Muscle of leg (tissue), 11 donors: Measurements from ENCODE around the gene ZNF383. TPM values are rescaled to one million over a fixed set of nuclear protein-coding genes. Genes with fewer than 3 reads are reported as not detected.
"Not testable (repeated sequence)": the region's sequence is repeated elsewhere in the genome, so short reads cannot be mapped to it uniquely, and the experiment has no call there.

ENCODE experiments used
- DNase-seq: peaks from one replicate; pipeline ENCODE4 v3.0.0; 2013
- H3K27ac ChIP-seq: one replicate; pipeline ENCODE4 v1.5.1; 2013; ENCODE audit warnings: mild to moderate bottlenecking, low read length, control low read depth
- H3K27me3 ChIP-seq: one replicate; pipeline ENCODE4 v1.6.1; 2013; ENCODE audit warnings: low read length; ENCODE audit not compliant: control insufficient read depth, insufficient read depth
- H3K36me3 ChIP-seq: one replicate; pipeline ENCODE4 v1.6.1; 2013; ENCODE audit warnings: low read length; ENCODE audit not compliant: control insufficient read depth, insufficient read depth
- H3K4me1 ChIP-seq: one replicate; pipeline ENCODE4 v1.6.1; 2013; ENCODE audit warnings: low read length; ENCODE audit not compliant: control insufficient read depth, insufficient read depth
- H3K4me3 ChIP-seq: one replicate; pipeline ENCODE4 v1.5.1; 2013; ENCODE audit warnings: low read length, control low read depth
- H3K9me3 ChIP-seq: replicated peaks from 2 replicates; pipeline ENCODE4 v1.6.1; 2013; ENCODE audit warnings: low read depth, low read length; ENCODE audit not compliant: control insufficient read depth
- WGBS: methylation state at CpG from one replicate; pipeline ENCODE4 v1.1.5; 2013; ENCODE audit warnings: missing lambda C conversion rate; ENCODE audit not compliant: insufficient coverage; 5-methylcytosine and 5-hydroxymethylcytosine counted together
- polyA plus RNA-seq, 8 donors: library from polyadenylated mRNA; unstranded; fragments of 120-200 nt; gene quantifications; one replicate each; pipeline versions ENCODE4 v1.2.1 to v1.2.3, GENCODE V29; 2013; ENCODE audit warnings: inconsistent platforms in 1 of 8, low replicate concordance in 1 of 8; ENCODE audit not compliant: insufficient read length in 8 of 8, insufficient read depth in 1 of 8
- total RNA-seq: library from RNA; stranded (reverse); fragments of 120-200 nt; gene quantifications from one replicate; pipeline ENCODE4 v1.2.4, GENCODE V29; 2013

ZNF383 gene
- total and polyA plus RNA-seq, 9 donors, result 6.8 to 12.5 (median 8.8) TPM

- H3K9me3 ChIP-seq, H3K27ac ChIP-seq, H3K4me3 ChIP-seq, DNase-seq, H3K27me3 ChIP-seq, H3K4me1 ChIP-seq, H3K36me3 ChIP-seq: not testable (repeated sequence)
- 94% methylated on average over 22 of the region's 39 CpGs for WGBS
Observed at GRCh38 chr19:37289229-37289628, 71.2 kb downstream of the ZNF383 start.

- H3K4me1 ChIP-seq, DNase-seq, H3K4me3 ChIP-seq, H3K27me3 ChIP-seq, H3K36me3 ChIP-seq, H3K9me3 ChIP-seq, H3K27ac ChIP-seq: not testable (repeated sequence)
- 94% methylated on average over 33 of the region's 63 CpGs for WGBS
Observed at GRCh38 chr19:37292998-37293939, 75.3 kb downstream of the ZNF383 start.

DNA sequence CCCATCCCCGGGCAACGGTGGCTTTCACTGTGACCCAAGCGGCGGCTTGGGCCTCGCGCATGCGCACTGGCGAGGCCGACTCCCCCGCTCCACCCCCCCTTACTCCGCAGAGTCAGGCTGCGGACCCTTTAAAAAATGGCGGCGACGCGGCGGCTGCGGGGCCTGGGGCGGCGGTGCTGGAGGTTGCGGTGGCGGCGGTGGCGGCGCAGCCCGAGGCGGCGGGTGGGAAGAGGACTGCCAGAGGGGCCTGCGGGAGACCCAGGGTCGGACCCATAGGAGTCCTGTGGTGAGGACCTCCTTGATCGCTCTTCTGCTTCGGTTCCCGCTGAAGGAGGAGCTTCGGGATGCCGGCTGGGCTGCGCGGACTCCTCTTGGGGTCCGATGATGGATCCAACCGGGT is 76.2 kb downstream of the ZNF383 start:
- not testable (repeated sequence) for H3K4me3 ChIP-seq, H3K27me3 ChIP-seq, H3K4me1 ChIP-seq, DNase-seq, H3K27ac ChIP-seq, H3K9me3 ChIP-seq, H3K36me3 ChIP-seq
- WGBS, result no CpG with 5 or more reads among the region's 39 CpGs

Other genes starting within 250 kb of the ZNF383 start
- gene ZNF420, start 139.8 kb upstream of the ZNF383 start, total RNA-seq, result 18.3 TPM
- 10 to 100 TPM in 7 of 8 donors, 1 to 10 TPM in 1; 8.9 to 14.0 (median 13.6) TPM for gene ZNF420, start 139.8 kb upstream of the ZNF383 start, polyA plus RNA-seq
- gene ZNF585A, start 45.5 kb upstream of the ZNF383 start, total RNA-seq, result 14.8 TPM
- 1 to 10 TPM; 5.9 to 9.8 (median 8.5) TPM for gene ZNF585A, start 45.5 kb upstream of the ZNF383 start, polyA plus RNA-seq
- 18.2 TPM for gene ZNF585B, start 7.7 kb upstream of the ZNF383 start, total RNA-seq
- gene ZNF585B, start 7.7 kb upstream of the ZNF383 start, polyA plus RNA-seq, result 10 to 100 TPM in 1 of 8 donors, 1 to 10 TPM in 7; 7.2 to 10.7 (median 8.0) TPM
- 7.6 TPM for gene ZNF527, start 152.9 kb downstream of the ZNF383 start, total RNA-seq
- 1 to 10 TPM; 4.5 to 7.0 (median 5.7) TPM for gene ZNF527, start 152.9 kb downstream of the ZNF383 start, polyA plus RNA-seq
- 8.3 TPM for gene ZNF569, start 249.2 kb downstream of the ZNF383 start, total RNA-seq
- 1 to 10 TPM; 5.6 to 9.3 (median 7.6) TPM for gene ZNF569, start 249.2 kb downstream of the ZNF383 start, polyA plus RNA-seq